SHP77 (cell line): ENCODE measurements around the gene FKBP9.
A peak's percentile ranks its signal among the peaks of the same experiment; 100 is the strongest.
"Not testable (repeated sequence)": the region's sequence is repeated elsewhere in the genome, so short reads cannot be mapped to it uniquely, and the experiment has no call there.

Experiments used
- DNase-seq, 2 experiments: peaks; one replicate each; lab custom pipeline; 2025; lab: John Stamatoyannopoulos, UW

Gene FKBP9

GRCh38 chr7:33005193-33005592 is 48.0 kb downstream of the FKBP9 start:
- not testable (repeated sequence) for DNase-seq

GRCh38 chr7:33005690-33006089 is 48.5 kb downstream of the FKBP9 start:
- DNase-seq = not testable (repeated sequence)

- DNase-seq = no peak
Observed at GRCh38 chr7:33009734-33010133, 52.5 kb downstream of the FKBP9 start.

DNA sequence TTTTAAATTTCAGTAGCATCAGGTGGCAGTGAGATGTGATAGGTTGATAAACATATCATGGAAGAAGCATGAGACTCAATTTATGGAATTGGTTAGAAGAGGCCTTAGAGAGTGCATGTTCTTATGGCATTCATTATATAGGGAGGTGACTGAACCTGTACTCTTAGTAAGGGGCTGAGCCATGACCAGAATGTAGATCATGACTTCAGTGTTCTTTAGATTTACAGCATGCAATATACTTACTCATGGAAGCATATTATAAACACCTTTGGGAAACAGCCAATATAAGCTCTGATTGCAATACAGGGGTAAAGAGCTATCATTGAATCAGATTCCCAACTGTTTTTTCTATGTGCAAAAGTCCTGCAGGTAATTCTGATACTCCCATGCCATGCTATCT is 55.1 kb downstream of the FKBP9 start:
- no peak for DNase-seq

DNA sequence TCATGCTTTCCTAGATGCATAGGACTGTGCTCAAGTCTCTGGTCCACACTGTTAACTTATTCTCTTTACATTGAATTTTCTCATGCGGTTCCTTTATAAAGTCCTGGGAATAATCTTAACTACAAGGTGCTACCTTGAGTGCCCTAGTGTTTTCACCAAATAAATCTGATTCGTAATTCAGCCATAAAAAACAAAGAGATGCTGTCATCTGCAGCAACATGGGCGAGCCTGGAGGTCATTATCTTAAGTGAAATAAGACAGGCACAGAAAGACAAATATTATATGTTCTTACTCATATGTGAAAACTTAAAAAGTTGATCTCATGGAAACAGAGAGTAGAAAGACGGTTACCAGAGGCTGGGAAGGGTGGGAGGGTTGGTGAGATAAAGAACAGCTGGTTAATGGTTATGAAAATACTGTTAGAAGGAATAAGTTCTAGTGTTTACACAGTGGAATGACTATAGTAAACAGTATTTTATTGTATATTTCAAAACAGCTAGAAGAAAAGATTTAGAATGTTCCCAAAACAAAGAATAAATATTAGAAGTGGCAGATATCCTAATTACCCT is 67.0 kb downstream of the FKBP9 start:
- no peak for DNase-seq

GRCh38 chr7:33035776-33036175 is 78.5 kb downstream of the FKBP9 start:
- no peak for DNase-seq

- no peak for DNase-seq
Observed at GRCh38 chr7:33038639-33039038, 81.4 kb downstream of the FKBP9 start.

GRCh38 chr7:33039257-33039902 is 82.1 kb downstream of the FKBP9 start:
- no peak for DNase-seq

DNA sequence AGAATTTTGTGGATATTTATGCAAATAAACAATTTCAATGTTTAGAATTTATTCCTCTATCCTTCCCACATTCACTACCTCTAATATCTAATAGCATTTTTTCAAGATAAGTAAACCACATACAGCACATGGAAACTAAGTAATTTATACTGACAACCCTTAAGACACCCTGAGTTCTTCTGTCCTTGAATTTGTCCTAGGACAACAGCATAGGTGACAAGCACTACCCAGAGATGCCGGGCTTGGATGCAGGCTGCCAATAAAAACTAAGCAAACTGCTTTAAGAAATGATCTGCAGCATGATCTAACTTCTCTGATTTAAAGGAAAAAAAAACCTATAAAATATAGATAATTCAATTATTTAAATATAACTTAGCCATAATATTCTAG is 82.7 kb downstream of the FKBP9 start:
- no peak for DNase-seq

DNA sequence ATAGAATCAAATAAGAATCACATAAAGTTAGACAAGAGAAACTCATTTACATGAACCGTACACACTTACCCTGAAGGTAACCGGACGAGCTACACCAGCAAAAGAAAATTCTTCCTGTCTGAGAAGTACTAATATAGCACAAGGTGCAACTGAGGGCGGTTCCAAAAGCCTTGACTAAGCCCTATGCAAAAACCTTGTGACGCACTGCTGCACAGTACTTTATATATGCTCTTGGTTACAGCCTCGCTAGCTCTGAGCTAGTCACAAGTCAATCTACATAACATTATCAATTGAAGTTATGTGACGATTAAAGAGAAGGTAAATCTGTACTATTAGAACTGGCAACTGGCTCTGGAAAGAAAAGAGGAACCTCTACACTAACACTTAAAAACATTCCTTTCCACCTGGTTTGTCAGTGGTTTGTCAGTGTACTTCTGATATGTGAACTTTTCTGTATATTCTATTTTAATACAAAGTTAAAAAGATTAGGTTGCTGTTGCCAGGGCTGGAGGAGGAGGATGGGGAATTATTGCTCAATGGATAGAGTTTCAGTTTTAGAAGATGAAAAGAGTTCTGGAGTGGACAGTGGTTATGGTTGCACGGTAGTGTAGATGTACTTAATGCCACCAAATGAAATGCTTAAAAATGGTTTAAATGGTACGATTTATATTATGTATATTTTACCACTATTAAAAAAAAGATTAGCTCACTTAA is 83.7 kb downstream of the FKBP9 start:
- no peak for DNase-seq

- no peak for DNase-seq
Observed at GRCh38 chr7:33041631-33042428, 84.6 kb downstream of the FKBP9 start.

DNA sequence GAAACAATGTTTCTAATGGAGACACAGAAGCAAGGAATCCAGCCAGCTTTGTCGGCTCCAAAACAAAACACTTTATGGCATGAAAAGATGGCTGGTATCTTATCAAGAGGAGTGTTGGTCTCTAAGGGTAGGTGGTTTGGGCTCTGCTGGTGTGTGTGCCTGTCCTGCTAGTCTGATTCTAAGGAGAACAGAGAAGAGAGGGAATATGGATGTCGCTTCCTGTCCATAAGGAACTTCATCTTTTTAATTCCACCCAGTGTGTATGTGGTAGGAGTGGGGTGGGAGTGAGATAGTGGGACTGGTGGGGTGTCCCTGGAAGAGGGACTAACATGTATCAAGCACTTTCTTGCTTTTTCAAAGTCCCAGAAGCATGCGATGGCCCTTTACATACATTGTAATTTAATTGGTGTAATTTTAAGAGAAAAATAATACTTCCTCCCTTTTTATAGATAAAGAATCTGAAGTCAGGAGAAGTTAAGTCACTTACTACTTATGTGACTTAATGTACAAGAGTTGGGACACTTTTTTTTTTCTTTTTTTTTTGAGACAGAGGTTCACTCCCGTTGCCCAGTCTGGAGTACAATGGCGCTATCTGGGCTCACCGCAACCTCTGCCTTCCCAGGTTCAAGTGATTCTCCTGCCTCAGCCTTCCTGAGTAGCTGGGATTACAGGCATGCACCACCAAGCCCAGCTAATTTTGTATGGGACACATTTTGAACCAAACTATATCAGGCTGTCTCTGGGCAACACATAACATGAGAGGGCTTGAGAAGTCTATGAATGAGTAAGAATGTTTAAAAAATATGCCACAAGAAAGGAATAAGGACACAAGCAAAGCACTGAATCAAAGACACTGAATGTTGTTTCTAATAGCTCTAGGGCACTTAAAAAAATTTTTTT is 86.5 kb downstream of the FKBP9 start:
- no peak for DNase-seq

- DNase-seq = no peak
Observed at GRCh38 chr7:33044401-33044718, 87.1 kb downstream of the FKBP9 start.

- DNase-seq = no peak
Observed at GRCh38 chr7:33044986-33045385, 87.7 kb downstream of the FKBP9 start.

GRCh38 chr7:33048257-33048656 is 91.0 kb downstream of the FKBP9 start:
- no peak for DNase-seq

DNA sequence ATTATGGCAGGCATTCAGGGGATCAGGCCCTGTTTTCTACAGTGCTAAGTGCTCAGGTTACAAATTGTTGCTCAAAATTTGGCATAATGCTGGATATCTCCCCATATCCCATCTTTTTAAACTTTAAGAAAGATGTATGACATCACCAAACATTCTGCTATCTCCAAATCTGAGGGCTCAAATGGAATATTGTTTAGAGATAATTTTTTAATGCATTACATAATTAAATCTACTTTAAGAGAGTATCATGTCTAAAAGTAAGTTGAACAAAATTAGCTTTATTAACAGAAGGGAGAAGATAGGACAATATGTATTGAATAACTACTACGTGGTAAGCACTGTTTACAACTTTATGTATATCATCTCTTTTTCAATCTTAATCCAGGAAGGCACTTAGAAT is 91.5 kb downstream of the FKBP9 start:
- no peak for DNase-seq

DNA sequence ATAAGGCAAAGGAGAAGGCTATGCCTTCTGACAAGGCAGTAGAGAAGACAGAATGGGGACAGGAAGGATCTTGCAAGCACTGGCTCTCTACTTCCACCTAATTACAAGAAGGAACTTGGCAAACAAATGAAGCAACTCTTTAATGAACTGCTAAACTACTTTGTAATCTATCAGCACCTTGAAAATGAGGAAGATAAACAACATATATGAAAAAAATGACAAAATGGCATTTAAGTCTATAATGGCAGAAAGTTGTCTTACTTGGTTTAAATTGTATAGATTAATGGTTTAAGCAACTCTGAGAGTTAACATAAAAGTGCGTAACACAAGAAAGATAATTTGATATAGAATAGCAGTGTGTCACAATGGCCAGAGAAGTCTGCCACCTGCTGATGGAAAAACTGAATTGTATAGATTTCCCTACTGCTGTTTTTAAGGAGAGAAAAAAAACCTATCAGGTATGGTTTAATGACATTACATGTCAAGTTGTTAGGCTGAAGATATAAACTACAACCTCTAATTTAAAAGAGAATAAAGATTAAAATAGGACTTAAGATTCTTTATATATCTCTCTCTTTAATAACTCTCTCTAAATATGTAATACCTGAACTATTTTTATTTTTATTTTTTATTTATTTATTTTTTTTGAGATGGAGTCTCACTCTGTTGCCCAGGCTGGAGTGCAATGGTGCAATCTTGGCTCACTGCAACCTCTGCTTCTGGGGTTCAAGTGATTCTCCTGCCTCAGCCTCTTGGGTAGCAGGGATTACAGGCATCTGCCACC is 93.5 kb downstream of the FKBP9 start:
- DNase-seq = peak; percentile 9 to 44

GRCh38 chr7:33053721-33054120 is 96.5 kb downstream of the FKBP9 start:
- DNase-seq = no peak

DNA sequence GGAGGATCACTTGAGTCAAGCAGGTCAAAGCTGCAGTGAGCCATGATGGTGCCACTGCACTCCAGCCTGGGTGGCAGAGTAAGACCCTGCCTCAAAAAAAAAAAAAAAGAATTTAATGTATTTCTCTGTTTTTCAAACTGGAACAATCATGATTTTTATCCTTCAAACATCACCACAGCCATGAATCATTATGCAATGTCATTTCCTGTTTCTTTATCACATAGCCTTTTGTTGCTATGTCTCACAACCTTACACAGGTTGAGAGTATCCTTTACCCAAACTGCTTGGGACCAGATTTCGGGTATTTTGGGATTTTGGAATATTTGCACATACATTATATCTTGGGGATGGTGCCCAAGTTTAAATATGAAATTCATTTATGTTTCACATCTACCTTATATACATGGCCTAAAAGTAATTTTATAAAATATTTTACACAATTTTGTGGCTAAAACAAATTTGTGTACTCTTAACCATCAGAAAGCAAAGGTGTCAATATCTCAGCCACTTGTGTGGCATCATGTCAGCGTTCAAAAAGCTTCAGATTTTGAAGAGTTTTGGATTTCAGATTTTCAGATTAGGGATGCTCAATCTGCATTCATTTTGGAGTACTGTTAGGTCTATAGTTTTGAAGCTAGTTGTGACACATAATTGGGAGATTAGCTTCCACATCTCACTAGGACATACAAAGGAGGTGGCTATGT is 97.2 kb downstream of the FKBP9 start:
- DNase-seq = no peak

GRCh38 chr7:33055158-33055557 is 97.9 kb downstream of the FKBP9 start:
- DNase-seq = no peak
